Endothelial cell (in vitro differentiated cells): Measurements from ENCODE around the gene TTC1. TPM values are rescaled to one million over a fixed set of nuclear protein-coding genes. Genes with fewer than 3 reads are reported as not detected.

ENCODE experiments used
- DNase-seq: peaks from one replicate; pipeline ENCODE4 v3.0.0; 2021; ENCODE audit warnings: low spot score
- H3K27ac Mint-ChIP-seq: one replicate; pipeline ENCODE4 v1.8.0; 2021; ENCODE audit warnings: mixed read lengths, inconsistent platforms; ENCODE audit not compliant: unreplicated experiment
- H3K27me3 Mint-ChIP-seq: one replicate; pipeline ENCODE4 v1.8.0; 2021; ENCODE audit warnings: mild to moderate bottlenecking, moderate library complexity, mixed read lengths, inconsistent platforms; ENCODE audit not compliant: unreplicated experiment
- H3K36me3 Mint-ChIP-seq: one replicate; pipeline ENCODE4 v1.8.0; 2021; ENCODE audit warnings: mild to moderate bottlenecking, low read depth, mixed read lengths, inconsistent platforms; ENCODE audit not compliant: unreplicated experiment
- H3K4me1 Mint-ChIP-seq: one replicate; pipeline ENCODE4 v1.8.0; 2021; ENCODE audit warnings: mild to moderate bottlenecking, mixed read lengths, inconsistent platforms; ENCODE audit not compliant: unreplicated experiment
- H3K4me3 Mint-ChIP-seq: one replicate; pipeline ENCODE4 v1.8.0; 2021; ENCODE audit warnings: mild to moderate bottlenecking, mixed read lengths, inconsistent platforms; ENCODE audit not compliant: unreplicated experiment
- H3K9me3 Mint-ChIP-seq: one replicate; pipeline ENCODE4 v1.8.0; 2021; ENCODE audit warnings: mixed read lengths, inconsistent platforms; ENCODE audit not compliant: unreplicated experiment
- total RNA-seq: library from RNA; stranded (reverse); fragmentation: NEBNext Ultra II Directional; extraction: Animal tissue kit (Norgen Biotek cat#: 25700); gene quantifications from one replicate; pipeline ENCODE4 v1.2.1, GENCODE V29; 2021; ENCODE audit not compliant: unreplicated experiment
- TF ChIP-seq, protein P1 (sequence below): fragments of 200-600 bp; sonication (generic); IDR thresholded peaks from one replicate; pipeline ENCODE4 v1.5.0; 2021; ENCODE audit warnings: antibody characterized with exemption; ENCODE audit not compliant: unreplicated experiment

The TTC1 gene
- total RNA-seq, 1 donor from 2014 or later = 49.8 TPM

DNA sequence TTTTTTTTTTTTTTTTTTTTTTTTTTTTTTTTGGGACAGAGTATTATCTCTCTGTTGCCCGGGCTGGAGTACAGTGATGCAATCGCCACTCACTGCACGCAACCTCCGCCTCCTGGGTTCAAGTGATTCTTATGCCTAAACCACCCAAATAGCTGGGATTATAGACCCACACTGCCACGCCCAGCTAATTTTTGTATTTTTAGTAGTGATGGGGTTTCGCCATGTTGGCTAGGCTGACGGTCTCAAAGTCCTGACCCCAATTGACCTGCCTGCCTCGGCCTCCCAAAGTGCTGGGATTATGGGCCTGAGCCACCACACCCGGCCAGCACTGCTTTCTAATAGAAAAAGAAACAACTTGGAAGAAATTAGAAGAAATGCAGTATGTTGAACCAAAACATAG lies 39.2 kb downstream of the TTC1 start:
- DNase-seq = no peak
- no peak overlapping the region for H3K4me3 Mint-ChIP-seq
- H3K36me3 Mint-ChIP-seq = peaks cover 29% of the 10 kb centered on the region
- TF ChIP-seq, protein P1, sequence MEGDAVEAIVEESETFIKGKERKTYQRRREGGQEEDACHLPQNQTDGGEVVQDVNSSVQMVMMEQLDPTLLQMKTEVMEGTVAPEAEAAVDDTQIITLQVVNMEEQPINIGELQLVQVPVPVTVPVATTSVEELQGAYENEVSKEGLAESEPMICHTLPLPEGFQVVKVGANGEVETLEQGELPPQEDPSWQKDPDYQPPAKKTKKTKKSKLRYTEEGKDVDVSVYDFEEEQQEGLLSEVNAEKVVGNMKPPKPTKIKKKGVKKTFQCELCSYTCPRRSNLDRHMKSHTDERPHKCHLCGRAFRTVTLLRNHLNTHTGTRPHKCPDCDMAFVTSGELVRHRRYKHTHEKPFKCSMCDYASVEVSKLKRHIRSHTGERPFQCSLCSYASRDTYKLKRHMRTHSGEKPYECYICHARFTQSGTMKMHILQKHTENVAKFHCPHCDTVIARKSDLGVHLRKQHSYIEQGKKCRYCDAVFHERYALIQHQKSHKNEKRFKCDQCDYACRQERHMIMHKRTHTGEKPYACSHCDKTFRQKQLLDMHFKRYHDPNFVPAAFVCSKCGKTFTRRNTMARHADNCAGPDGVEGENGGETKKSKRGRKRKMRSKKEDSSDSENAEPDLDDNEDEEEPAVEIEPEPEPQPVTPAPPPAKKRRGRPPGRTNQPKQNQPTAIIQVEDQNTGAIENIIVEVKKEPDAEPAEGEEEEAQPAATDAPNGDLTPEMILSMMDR = no peak
- no peaks in the 10 kb centered on the region for H3K9me3 Mint-ChIP-seq
- no peaks in the 10 kb centered on the region for H3K27me3 Mint-ChIP-seq
- peaks cover 14% of the 10 kb centered on the region for H3K4me1 Mint-ChIP-seq
- peak overlapping the region; percentile 10 for H3K27ac Mint-ChIP-seq

DNA sequence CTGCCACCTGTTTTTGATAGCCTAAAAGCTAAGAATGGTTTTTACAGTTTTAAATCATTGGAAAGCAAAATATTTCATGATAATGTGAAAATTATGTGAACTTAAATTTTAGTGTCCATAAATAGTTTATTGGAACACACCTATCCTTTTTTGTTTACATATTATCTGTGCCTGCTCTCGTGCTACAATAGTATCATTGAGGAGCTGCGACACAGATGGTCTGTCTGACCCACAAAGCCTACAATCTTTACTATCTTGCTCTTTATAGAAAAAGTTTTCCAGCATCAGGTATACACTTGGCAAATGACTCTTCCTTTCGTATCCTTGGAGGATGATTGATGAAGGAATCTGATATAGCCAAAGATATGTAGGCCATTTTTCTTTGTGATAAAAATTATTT lies 40.2 kb downstream of the TTC1 start:
- Mint-ChIP-seq H3K4me1 (peaks cover 14% of the 10 kb centered on the region), H3K4me3 (no peak overlapping the region), H3K9me3 (no peaks in the 10 kb centered on the region), H3K36me3 (peaks cover 33% of the 10 kb centered on the region), H3K27ac (no peak overlapping the region), H3K27me3 (no peaks in the 10 kb centered on the region)
- TF ChIP-seq, protein P1 = no peak
- DNase-seq = no peak

DNA sequence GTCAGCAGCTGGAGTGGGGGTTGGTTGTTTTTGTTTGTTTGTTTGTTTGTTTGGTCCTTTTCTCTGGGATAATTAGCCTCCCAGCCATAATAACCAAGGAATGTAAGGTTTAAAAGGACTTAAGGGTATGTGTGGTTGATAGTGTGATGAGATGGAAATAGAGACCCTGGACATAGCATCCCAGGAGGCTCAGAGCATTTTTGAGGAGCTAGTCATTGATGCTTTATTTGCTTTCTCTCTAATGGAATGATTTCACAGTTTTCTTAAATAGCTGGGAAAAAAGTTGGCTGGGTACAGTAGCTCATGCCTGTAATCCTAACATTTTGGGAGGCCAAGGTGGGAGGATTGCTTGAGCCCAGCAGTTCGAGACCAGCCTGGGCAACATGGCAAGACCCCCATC lies 45.1 kb downstream of the TTC1 start:
- no peaks in the 10 kb centered on the region for H3K4me1 Mint-ChIP-seq
- no peaks in the 10 kb centered on the region for H3K27me3 Mint-ChIP-seq
- no peak overlapping the region for H3K27ac Mint-ChIP-seq
- H3K36me3 Mint-ChIP-seq = peaks cover 57% of the 10 kb centered on the region
- no peak for DNase-seq
- no peak overlapping the region for H3K4me3 Mint-ChIP-seq
- TF ChIP-seq, protein P1 = no peak
- no peaks in the 10 kb centered on the region for H3K9me3 Mint-ChIP-seq

DNA sequence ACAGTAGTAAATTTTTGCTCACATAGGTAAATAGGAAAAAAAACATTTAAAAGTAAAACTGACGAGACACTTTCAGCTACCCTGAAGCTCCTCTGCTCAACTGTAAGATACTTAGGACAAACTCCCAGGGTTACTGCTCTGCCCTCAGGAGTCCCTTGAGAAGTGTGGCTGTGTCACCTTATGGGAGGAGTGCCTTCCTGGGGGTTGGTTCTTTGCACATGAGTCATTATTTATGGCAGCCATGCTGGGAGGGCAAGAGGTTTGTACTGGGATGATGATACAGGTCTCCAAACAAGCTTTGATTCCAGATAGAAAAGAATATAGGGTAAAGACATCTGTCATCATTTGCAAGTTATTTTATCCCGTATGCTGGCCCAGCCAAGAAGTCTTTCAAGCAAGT lies 45.9 kb downstream of the TTC1 start:
- no peak overlapping the region for H3K27ac Mint-ChIP-seq
- no peak for DNase-seq
- peaks cover 51% of the 10 kb centered on the region for H3K36me3 Mint-ChIP-seq
- peaks cover 1% of the 10 kb centered on the region for H3K27me3 Mint-ChIP-seq
- peaks cover 7% of the 10 kb centered on the region for H3K4me1 Mint-ChIP-seq
- TF ChIP-seq, protein P1 = no peak
- H3K4me3 Mint-ChIP-seq = peak overlapping the region; percentile 38
- no peaks in the 10 kb centered on the region for H3K9me3 Mint-ChIP-seq

DNA sequence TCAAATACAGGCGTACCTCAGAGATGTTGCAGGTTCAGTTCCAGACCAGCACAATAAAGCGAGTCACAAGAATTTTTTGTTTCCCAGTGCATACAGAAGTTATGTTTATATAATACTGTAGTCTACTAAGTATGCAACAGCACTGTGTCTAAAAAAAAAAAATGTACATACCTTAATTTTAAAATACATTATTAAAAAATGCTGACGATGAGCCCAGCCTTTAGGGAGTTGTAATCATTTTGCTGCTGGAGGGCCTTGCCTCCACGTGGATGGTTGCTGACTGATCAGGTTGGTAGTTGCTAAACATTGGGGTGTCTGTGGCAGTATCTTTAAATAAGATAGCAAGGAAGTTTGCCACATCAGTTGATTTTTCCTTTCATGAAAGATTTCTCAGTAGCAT lies 48.3 kb downstream of the TTC1 start:
- TF ChIP-seq, protein P1 = no peak
- no peak overlapping the region for H3K27ac Mint-ChIP-seq
- H3K36me3 Mint-ChIP-seq = peaks cover 54% of the 10 kb centered on the region
- H3K9me3 Mint-ChIP-seq = no peaks in the 10 kb centered on the region
- no peak overlapping the region for H3K4me3 Mint-ChIP-seq
- DNase-seq = no peak
- H3K27me3 Mint-ChIP-seq = peaks cover 4% of the 10 kb centered on the region
- H3K4me1 Mint-ChIP-seq = peaks cover 27% of the 10 kb centered on the region
